GM18951 (cell line): ENCODE results near the gene ATAD5.
"Not testable (repeated sequence)": the region's sequence is repeated elsewhere in the genome, so short reads cannot be mapped to it uniquely, and the experiment has no call there.

Experiments
- POLR2A ChIP-seq: IDR thresholded peaks from 4 replicates; pipeline ENCODE4 v1.6.1; 2011; ENCODE audit warnings: mild to moderate bottlenecking; ENCODE audit not compliant: insufficient read length, insufficient read depth; ENCODE audit errors: extremely low read depth
- in situ Hi-C: fragments of 300-500 bp; cut with MboI; formaldehyde crosslinking; loops from one replicate; pipeline ENCODE4 v1.12.0; 2022; ENCODE audit warnings: low sequenced_read_pairs, mixed read lengths, inconsistent platforms; ENCODE audit not compliant: unreplicated experiment

ATAD5 gene

GRCh38 chr17:30929081-30929633, 97.4 kb downstream of the ATAD5 start:
- no peak for TF ChIP-seq POLR2A
- in situ Hi-C loops = no loop called here

- in situ Hi-C loops = not testable (repeated sequence)
These were observed 98.1 kb downstream of the ATAD5 start for GRCh38 chr17:30929861-30930260.

- in situ Hi-C loops = no loop called here
These were observed 98.7 kb downstream of the ATAD5 start for GRCh38 chr17:30930495-30930894.

GRCh38 chr17:30931582-30931981, 99.8 kb downstream of the ATAD5 start:
- in situ Hi-C loops = not testable (repeated sequence)

More at GRCh38 chr17:30930495-30930894, 98.7 kb downstream of the ATAD5 start:
- TF ChIP-seq POLR2A = no peak

GRCh38 chr17:30933966-30934365, 102.2 kb downstream of the ATAD5 start:
- TF ChIP-seq POLR2A = no peak
- in situ Hi-C loops = no loop called here

GRCh38 chr17:30939051-30939689, 107.4 kb downstream of the ATAD5 start:
- in situ Hi-C loops = no loop called here
- no peak for TF ChIP-seq POLR2A

GRCh38 chr17:30942308-30943079, 110.7 kb downstream of the ATAD5 start:
- in situ Hi-C loops = no loop called here
- TF ChIP-seq POLR2A = no peak
